ENCODE measurements around the gene APMAP.

DNA sequence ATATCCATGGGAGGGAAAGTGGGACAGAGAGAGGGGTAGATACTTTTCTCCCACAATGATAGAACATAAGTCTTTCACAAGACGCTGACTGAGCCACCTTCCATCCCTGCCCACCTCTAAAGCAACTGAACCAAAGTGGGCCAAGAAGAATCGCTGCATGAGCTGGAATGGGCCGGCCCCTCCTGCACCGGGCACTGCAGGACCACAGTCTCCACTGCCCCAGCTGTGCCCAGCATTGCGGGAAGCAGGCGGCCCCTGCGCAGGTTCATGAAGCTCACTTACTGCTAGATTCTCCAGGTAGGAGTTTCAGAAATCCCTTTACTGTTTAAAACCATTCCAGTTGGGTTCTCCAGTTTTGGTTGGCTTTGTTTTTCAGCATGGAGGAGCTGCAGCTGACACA, 75.5 kb downstream of the APMAP start:
- TF ChIP-seq POLR2A (IDR thresholded peaks at IDR 0.05): no peak
- no peak for TF ChIP-seq POLR2AphosphoS5 (IDR thresholded peaks at IDR 0.05)
- TF ChIP-seq CTCF (IDR thresholded peaks at IDR 0.05): no peak
- TF ChIP-seq EP300 (IDR thresholded peaks at IDR 0.05): no peak
